NOMO-1 (cell line): ENCODE measurements around the gene SCN4A.

Source experiments
- DNase-seq, 2 experiments: peaks; one replicate each; lab custom pipeline; 2025; ENCODE audit not compliant: unreplicated experiment in 2 of 2; lab: John Stamatoyannopoulos, UW

The SCN4A gene

DNA sequence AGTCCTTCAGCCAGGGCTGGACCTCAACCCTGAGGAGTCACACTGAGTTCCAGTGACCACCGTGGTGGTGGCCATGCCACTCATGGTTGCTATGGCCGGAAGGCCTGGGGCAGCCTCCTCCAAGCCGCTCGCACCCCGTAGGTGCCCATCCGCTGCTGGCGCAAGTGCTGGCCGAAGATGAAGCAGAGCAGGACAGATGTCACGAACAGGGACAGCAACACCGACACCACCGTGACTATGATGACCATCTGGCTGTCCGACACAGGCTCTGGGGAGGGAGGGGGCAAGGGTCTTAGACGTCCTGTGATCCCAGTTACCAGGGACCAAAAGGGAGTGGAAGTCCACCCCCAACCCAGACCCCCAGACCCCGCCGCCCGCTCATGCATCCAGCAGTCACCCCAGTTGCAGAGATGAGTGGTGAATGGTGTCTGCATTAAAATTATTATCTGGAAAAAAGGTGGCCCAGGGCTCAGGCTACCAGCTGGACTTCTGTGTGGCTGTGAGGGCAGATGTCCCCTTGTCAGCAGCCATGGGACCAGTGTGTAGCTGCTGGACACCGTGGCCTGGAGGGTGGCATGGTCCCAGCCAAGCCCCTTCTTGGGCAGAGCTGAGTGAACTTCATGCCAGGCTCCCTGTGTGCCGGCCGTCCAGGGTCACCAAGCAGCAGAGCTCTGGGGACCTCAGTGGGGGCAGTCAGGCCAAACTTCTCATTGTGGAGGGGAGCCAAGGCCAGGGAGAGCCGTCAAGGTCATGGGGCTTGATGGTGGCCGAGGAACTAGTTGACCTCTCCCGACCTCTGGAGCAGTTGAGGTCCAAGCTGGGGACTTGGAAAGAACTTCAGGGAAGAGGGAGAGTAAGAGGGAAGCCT lies 30.2 kb upstream of the SCN4A start:
- DNase-seq = no peak

GRCh38 chr17:64001763-64002529 lies 29.2 kb upstream of the SCN4A start:
- DNase-seq = no peak

GRCh38 chr17:64001091-64001579 lies 28.4 kb upstream of the SCN4A start:
- DNase-seq = no peak

DNA sequence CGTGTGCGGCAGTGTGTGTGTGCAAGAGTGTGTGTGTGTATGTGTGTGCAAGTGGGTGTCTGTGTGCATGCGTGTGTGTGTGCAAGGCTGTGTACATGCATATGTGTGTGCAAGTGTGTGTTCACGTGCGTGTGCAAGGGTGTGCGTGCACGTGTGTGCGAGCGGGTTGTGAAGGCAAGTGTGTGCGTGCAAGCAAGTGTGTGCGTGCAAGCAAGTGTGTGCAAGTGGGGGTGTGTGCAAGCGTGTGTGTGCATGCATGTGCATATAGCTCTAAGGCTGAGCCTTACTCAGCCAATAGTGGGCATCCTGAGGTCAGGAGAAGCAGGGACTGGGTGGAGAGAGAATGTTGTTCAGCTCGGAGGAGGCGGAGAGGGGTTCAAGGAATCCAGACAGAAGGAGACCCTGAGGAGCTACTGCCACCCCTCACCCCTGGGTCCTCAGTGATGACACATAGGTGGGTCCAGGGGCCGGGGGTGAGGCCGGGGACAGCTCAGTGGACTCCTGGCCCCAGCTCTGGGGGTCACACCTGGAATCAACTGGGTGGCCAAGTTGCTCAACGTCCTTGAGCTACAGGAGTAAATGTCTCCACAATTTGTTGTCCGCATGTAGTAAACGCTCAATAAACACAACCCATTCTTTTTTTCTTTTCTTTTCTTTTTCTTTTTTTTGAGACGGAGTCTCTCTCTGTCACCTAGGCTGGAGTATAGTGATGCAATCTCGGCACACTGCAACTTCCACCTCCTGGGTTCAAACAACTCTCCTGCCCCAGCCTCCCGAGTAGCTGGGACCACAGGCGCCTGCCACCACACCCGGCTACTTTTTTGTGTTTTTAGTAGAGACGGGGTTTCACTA lies 27.2 kb upstream of the SCN4A start:
- no peak for DNase-seq

- DNase-seq = no peak
Observed at GRCh38 chr17:63998721-63999679, 26.3 kb upstream of the SCN4A start.

- peak; percentile 31 to 45 for DNase-seq
Observed at GRCh38 chr17:63998050-63998720, 25.5 kb upstream of the SCN4A start, which contains the start of gene PRR29. Gene PRR29 (plus strand): TSS chr17:63998351. CDS start chr17:63998365, 14 bp downstream.

- DNase-seq = no peak
Observed at GRCh38 chr17:63997341-63998048, 24.8 kb upstream of the SCN4A start.

DNA sequence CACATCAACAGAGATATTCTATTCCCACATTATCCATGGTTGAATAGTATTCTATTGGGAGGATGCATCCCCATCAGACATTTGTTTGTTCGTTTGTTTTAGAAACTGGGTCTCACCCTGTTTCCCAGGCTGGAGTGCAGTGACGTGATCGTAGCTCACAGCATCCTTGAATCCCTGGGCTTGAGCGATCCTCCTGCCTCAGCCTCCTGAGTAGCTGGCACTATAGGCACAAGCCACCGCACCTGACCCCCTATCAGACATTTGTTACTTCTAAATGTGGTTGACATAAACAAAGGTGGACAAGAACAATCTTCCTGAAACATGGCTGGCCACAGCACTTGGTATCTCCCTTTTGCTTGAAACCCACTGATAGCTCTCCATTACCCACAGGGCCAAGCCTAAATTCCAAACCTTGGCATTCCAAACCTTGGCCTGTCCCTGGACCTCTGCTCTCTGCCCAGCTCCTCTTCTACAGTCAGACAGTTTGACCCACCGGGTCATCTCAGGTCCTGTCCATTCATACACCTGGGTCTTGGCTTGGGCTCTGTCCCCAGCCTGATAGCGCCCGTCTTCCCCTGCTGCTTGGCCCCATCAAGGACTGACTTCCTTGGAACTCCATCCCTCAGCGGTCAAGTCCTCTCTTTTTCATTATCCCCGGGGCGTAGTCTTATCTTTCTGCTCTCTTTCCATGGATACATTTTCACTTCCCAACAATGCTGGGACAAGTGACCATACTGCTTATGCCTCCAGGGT lies 23.9 kb upstream of the SCN4A start:
- DNase-seq = no peak

DNA sequence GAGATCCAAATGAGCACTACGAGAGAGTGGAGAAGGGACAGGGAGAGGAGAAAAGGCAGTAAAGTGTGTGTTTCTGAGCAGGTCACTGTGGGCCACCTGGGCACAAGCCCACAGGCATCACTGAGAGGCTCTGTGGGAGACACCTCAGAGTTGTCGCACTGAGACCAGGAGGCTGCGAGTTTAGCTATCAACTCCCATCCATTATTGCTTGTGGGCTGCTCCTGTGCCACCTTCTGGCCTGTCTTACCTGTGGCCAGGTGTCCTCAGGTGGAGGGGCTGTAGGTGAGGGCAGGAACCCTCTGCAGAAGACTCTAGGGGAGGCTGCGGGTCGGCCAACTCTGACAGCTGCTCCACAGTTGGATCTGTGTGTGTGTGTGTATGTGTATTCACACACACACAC lies 22.9 kb upstream of the SCN4A start:
- no peak for DNase-seq

DNA sequence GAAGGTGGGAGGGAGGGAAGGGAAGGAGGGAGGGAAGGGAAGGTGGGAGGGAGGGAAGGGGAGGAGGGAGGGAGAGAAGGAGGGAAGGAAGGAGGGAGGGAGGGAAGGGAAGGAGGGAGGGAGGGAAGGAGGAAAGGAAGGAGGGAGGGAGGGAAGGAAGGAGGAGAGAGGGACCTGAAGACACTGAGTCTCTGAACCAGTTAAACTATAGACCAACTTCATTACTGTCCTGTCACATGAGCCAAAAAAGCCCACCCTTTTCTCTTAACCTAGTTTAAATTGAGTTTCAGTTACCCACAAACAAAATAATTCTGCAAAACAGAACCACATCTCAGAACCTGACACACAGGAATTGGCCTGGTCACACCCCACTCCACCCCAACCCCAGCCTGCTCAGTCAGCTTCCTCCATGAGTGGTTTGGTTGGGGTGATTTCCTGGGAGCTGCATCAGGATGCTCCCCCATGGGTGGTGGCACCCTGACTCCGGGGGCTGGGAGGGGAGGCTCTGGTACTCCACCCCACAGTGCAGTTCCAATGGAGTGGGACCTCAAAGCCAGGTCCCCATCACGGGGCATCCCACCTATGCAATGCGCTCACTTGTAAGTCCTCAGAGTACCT lies 20.8 kb upstream of the SCN4A start:
- DNase-seq = no peak

GRCh38 chr17:63991611-63992010 lies 18.9 kb upstream of the SCN4A start:
- DNase-seq = no peak

DNA sequence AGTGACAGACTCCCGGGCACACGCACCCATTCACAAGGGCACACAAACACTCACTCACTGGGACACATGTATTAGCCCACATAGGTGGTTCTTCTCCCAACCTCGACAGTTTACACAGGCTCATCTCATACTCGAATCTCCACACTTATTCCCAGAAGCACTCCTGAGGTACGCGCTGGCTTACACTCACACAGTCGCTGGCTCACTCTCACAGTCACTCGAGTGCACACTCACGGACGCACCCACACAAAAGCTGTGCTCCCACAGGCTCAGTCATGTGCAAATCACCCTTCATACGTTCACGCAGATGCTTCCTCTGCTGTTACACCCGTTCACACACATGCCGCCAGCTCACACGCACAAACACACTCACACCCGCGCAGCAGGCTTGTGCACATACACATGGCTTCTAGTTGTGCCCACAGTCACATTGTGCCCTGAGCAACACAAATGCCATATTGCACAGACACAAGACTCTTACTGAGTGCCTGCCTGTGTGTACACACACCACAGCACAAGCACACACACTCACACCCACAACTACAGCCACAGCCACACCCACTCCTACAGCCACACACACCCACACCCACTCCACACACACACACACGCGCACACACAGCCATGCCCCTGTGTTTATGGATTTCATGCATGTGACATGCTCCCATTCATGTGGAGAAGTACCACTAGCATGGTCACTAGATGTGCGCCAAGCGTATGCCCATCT lies 17.1 kb upstream of the SCN4A start:
- DNase-seq = no peak

DNA sequence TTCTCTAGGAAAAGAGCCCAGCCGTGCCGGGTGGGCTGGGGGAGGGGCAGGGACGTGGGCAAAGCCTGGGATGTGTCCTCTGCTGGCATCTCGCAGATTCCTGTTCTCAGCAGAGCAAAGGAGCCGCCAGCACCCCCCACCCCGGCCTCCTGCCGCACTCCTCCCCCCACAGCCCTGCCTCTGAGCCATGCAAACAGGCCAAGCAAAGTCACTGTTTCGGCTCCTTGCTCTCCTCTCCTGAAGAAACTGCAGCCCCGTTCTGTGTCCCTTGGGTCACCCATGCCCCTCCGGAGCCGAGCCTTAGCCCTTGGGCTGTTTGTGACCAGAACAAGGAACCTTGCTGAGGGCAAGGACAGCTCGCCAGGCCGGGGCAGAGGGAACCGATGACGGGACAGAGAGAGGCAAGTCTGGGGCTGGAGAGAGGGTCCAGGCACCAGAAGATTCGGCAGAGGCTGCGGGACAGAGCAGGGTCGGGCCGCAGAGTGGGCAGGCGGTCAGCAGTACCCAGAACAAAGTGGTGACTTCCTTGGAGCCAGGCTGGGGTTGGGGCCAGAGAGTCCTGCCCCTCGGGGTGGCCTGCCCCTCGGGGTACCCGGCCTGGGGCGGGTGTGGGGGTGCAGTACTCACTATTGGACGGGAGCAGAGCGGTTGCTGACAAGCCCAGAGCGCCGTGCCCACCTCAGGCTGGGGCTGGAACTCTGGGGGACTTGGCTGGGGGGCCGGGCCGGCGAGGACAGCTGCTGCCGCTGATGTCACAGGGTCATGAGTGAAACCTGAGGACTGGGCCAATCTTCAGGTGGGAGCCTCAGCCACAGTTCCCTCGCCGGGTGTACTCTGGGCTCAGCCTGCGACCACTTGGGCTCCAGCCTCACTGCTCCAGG lies 16.3 kb upstream of the SCN4A start:
- no peak for DNase-seq

GRCh38 chr17:63988127-63988478 lies 15.4 kb upstream of the SCN4A start:
- DNase-seq = no peak

DNA sequence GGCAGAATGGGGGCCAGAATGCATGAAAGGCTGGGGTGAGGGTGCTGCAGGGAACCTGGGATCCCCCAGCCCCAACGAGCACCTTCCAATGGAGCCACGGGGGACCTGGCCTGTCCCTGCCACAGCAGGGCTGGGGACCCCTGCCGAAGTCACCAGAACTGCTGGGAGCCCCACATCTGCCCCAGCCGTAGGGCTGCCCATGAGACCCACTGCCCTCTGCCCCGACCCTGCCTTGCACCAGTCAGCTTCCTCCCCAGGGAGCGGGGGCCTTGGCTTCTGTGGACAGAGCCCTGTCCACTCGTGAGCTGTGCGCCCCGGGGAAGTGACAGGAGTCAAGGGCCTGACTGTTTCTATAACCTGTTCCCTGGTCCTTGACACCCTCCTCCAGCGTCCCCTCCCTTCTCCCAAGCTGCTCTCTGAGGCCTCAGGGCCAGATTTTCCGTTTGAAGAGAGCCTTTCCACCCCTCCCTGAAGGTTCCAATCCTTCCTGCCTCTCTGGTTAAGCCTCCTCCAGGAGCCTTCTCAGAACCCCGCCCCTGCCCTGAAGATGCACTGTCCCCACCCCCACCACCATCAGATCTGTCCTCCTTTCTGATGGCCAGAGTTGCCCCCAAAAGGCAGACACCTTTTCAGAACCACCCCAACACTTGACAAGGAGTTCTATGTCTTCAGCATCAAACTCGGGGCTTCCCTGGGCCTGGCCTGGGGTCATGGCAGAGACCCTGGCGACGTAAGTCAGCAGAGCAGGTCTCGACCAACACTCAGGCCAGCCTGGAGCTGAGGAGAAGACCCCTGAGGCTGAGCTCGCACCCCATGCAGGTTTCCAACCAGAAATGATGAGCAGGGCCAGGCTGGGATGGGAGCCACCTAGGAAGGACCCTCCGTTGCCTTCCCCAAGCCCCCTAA lies 14.8 kb upstream of the SCN4A start:
- no peak for DNase-seq
